Astrocyte (in vitro differentiated cells and primary cell): ENCODE data around the gene CCL26.

Experiments used
- CTCF ChIP-seq: IDR thresholded peaks from 2 replicates; pipeline ENCODE4 v1.5.1; 2011; ENCODE audit warnings: low read depth, mild to moderate bottlenecking, inconsistent platforms, low read length, moderate library complexity; ENCODE audit not compliant: insufficient read depth
- EZH2 ChIP-seq: IDR thresholded peaks from 2 replicates; pipeline ENCODE4 v1.6.1; 2012; ENCODE audit warnings: mild to moderate bottlenecking, low read length, inconsistent platforms; ENCODE audit not compliant: insufficient read depth

- no peak for TF ChIP-seq CTCF
- no peak for TF ChIP-seq EZH2
Measured at GRCh38 chr7:75811894-75812678, 40.1 kb upstream of the CCL26 start.
